A673 (cell line): ENCODE data around the gene NUTM2B.
"Not testable (repeated sequence)": the region's sequence is repeated elsewhere in the genome, so short reads cannot be mapped to it uniquely, and the experiment has no call there.

Experiments used
- EZH2 ChIP-seq: fragments of 200-600 bp; sonication (generic); IDR thresholded peaks from 2 replicates; pipeline ENCODE4 v1.6.1; 2017; ENCODE audit warnings: borderline replicate concordance, low read depth, mild to moderate bottlenecking, mixed read lengths, antibody characterized with exemption, low read length; ENCODE audit not compliant: poor library complexity, severe bottlenecking
- TF ChIP-seq, protein P1 (sequence below): fragments of 300-800, 200-600 bp; sonication (generic); conservative IDR thresholded peaks from 2 replicates; pipeline ENCODE4 v1.5.1; 2017; ENCODE audit warnings: low read depth, mild to moderate bottlenecking, antibody characterized with exemption, low read length, moderate library complexity, mixed read lengths

DNA sequence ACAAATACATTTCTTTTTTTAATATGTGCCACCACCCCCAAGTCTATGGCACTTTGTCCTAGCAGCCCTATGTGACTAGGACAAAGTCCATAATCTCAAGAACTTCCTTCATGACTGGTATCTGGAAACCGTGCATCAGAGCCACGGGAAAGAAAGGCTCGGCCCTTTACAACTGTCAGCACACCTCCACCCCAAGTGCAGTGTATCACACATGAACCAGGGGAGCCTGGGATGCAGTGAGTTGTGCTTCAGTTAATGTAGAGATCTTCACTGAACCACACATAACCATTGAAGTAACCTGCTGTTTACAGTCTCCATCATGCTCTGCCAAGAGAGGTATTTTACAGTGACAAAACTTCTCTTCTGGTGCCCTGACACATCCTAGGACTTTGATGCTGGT lies 11.9 kb downstream of the NUTM2B start:
- TF ChIP-seq EZH2: not testable (repeated sequence)
- TF ChIP-seq, protein P1, sequence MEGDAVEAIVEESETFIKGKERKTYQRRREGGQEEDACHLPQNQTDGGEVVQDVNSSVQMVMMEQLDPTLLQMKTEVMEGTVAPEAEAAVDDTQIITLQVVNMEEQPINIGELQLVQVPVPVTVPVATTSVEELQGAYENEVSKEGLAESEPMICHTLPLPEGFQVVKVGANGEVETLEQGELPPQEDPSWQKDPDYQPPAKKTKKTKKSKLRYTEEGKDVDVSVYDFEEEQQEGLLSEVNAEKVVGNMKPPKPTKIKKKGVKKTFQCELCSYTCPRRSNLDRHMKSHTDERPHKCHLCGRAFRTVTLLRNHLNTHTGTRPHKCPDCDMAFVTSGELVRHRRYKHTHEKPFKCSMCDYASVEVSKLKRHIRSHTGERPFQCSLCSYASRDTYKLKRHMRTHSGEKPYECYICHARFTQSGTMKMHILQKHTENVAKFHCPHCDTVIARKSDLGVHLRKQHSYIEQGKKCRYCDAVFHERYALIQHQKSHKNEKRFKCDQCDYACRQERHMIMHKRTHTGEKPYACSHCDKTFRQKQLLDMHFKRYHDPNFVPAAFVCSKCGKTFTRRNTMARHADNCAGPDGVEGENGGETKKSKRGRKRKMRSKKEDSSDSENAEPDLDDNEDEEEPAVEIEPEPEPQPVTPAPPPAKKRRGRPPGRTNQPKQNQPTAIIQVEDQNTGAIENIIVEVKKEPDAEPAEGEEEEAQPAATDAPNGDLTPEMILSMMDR: not testable (repeated sequence)
